Measurements from ENCODE around the gene TPCN1.

GRCh38 chr12:113268621-113269020 is 47.4 kb downstream of the TPCN1 start:
- no peak for TF ChIP-seq POLR2A (IDR thresholded peaks at IDR 0.05; ENCODE audit: low read depth, low read length)
- no peak for TF ChIP-seq PAX5 (IDR thresholded peaks at IDR 0.05; ENCODE audit: insufficient read depth, low read length, severe bottlenecking)
